ENCODE measurements around the gene EIF2AK3. TPM values are rescaled to one million over a fixed set of nuclear protein-coding genes. Genes with fewer than 3 reads are reported as not detected.

The EIF2AK3 gene
- polyA plus RNA-seq, 1 experiment = 16.3 TPM

DNA sequence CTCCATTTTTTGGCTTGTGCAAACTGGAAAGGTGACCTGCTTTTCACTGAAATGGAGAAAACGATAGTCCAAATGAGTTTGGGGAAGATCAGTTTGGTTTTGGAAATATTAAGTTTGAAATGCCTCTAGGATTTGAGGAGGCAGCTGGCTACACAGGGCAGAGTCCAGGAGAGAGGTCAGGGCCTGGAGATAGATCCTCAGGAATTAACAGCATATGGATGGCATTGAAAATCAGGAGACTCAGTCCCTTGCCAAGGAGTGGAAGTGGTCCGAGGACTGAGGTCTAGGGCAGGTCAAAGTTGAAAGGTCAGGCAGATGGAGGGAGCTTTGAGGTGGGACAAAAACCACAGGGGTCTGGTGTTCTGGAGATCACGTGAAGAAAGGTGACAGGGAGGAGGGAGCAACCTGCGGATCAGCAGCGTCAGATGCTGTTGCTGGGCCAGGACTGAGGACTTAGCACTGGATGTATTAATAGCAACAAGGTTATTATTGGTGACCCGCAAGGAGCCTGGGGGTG, 83.7 kb downstream of the EIF2AK3 start:
- no peak for TF ChIP-seq CTCF (IDR thresholded peaks at IDR 0.05; ENCODE audit: low read depth, low read length)
- CTCF ChIA-PET = no interaction called here
- Histone ChIP-seq H3K27ac (ENCODE audit: low read depth, low read length) (no peak overlapping the region), H3K27me3 (ENCODE audit: control insufficient read depth, insufficient read depth, low read length) (no peaks in the 10 kb centered on the region), H3K4me3 (ENCODE audit: low read depth, low read length) (no peak overlapping the region), H3K9me3 (ENCODE audit: control insufficient read depth, insufficient read depth, low read length) (no peaks in the 10 kb centered on the region)
- POLR2A ChIA-PET = no interaction called here
- no peak for DNase-seq (ENCODE audit: low read depth, low spot score)

DNA sequence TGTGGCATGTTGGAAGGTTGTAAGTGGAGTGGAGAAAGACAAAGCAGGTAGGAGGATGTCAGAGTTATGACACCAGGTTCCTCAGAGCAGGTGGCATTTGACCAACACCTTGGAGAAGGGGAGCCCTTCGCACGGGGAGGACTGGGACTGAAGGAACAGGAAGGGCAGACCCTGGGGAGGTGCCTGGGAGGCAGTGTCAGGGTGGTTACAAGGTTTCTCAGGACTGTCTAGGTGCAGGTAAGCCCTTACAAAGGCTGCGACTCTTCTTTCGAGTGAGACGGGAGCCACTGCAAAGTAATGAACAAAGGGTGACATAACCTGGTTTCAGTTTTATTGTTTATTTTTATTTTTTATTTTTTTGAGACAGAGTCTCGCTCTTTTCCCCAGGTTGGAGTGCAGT, 84.6 kb downstream of the EIF2AK3 start:
- H3K27me3 ChIP-seq (ENCODE audit: control insufficient read depth, insufficient read depth, low read length) = no peaks in the 10 kb centered on the region
- no peak overlapping the region for H3K4me3 ChIP-seq (ENCODE audit: low read depth, low read length)
- ChIA-PET POLR2A (no interaction called here), CTCF (no interaction called here)
- no peak for DNase-seq (ENCODE audit: low read depth, low spot score)
- no peaks in the 10 kb centered on the region for H3K9me3 ChIP-seq (ENCODE audit: control insufficient read depth, insufficient read depth, low read length)
- no peak for TF ChIP-seq CTCF (IDR thresholded peaks at IDR 0.05; ENCODE audit: low read depth, low read length)
- no peak overlapping the region for H3K27ac ChIP-seq (ENCODE audit: low read depth, low read length)

DNA sequence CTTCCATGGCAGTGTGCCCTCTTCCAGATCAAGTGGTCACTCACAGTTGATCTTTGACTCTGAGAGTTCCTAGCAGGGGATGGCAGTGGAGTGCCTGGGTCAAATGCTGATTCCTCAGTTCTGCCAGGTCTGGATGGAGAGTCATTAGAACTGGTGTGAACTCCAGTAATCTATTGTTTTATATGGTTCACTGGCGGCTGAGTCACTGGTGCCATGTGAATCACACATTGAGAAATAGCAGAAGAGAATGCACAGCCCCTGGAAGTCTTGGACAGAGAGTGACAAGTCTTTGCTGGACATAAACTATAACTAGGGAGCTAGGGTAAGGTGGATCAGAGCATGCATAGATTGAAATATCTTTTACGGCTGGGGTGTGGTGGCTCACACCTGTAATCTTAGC, 86.9 kb downstream of the EIF2AK3 start:
- no peaks in the 10 kb centered on the region for H3K9me3 ChIP-seq (ENCODE audit: control insufficient read depth, insufficient read depth, low read length)
- POLR2A ChIA-PET = no interaction called here
- CTCF ChIA-PET = no interaction called here
- H3K27me3 ChIP-seq (ENCODE audit: control insufficient read depth, insufficient read depth, low read length) = peaks cover 2% of the 10 kb centered on the region
- TF ChIP-seq CTCF (IDR thresholded peaks at IDR 0.05; ENCODE audit: low read depth, low read length) = no peak
- DNase-seq (ENCODE audit: low read depth, low spot score) = no peak
- no peak overlapping the region for H3K27ac ChIP-seq (ENCODE audit: low read depth, low read length)
- no peak overlapping the region for H3K4me3 ChIP-seq (ENCODE audit: low read depth, low read length)

DNA sequence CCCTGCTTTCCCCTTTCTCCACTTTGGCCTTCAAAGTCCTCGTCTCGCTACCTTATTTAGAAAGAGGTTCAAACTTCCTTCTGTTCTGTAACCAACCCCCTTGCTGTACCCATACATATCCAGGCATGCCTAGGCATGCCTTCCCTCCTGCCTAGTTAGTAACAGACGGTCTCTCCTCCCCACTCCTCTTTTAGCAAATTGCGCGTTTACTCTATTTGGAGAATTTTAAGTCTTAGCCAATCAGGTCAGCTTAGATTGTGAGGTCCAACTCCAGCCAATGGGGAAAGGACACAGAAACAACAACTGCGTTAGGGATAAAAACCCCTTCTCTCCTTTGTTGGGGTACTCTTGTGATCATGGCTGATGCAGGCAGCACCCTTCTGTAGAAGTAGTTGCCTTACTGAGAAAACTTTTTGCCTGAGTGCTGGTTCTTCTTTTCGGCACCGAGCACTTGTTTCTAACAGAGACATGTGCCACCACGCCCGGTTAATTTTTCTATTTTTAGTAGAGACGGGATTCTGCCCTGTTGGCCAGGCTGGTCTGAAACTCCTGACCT, 88.8 kb downstream of the EIF2AK3 start:
- Histone ChIP-seq H3K4me3 (ENCODE audit: low read depth, low read length) (no peak overlapping the region), H3K9me3 (ENCODE audit: control insufficient read depth, insufficient read depth, low read length) (no peaks in the 10 kb centered on the region; the same call in 1 of the 2 replicates), H3K27me3 (ENCODE audit: control insufficient read depth, insufficient read depth, low read length) (peaks cover 2% of the 10 kb centered on the region), H3K27ac (ENCODE audit: low read depth, low read length) (no peak overlapping the region)
- no peak for TF ChIP-seq CTCF (IDR thresholded peaks at IDR 0.05; ENCODE audit: low read depth, low read length)
- DNase-seq (ENCODE audit: low read depth, low spot score) = no peak
- POLR2A ChIA-PET = no interaction called here
- CTCF ChIA-PET = no interaction called here

GRCh38 chr2:88537640-88538039, 89.6 kb downstream of the EIF2AK3 start:
- ChIA-PET POLR2A (no interaction called here), CTCF (no interaction called here)
- Histone ChIP-seq H3K4me3 (ENCODE audit: low read depth, low read length) (no peak overlapping the region), H3K27ac (ENCODE audit: low read depth, low read length) (no peak overlapping the region), H3K27me3 (ENCODE audit: control insufficient read depth, insufficient read depth, low read length) (peaks cover 2% of the 10 kb centered on the region), H3K9me3 (ENCODE audit: control insufficient read depth, insufficient read depth, low read length) (no peaks in the 10 kb centered on the region; the same call in 1 of the 2 replicates)
- no peak for DNase-seq (ENCODE audit: low read depth, low spot score)
- TF ChIP-seq CTCF (IDR thresholded peaks at IDR 0.05; ENCODE audit: low read depth, low read length) = no peak
